WTC11 (cell line): ENCODE data around the gene TMEM127.

Experiments used
- ATF3 ChIP-seq: sonication (generic); formaldehyde crosslinking; conservative IDR thresholded peaks from 2 replicates; pipeline ENCODE4 v1.8.1; 2022; ENCODE audit warnings: mild to moderate bottlenecking, missing genetic modification reagents
- CTCF ChIP-seq: fragments of 200-600 bp; IDR thresholded peaks from 2 replicates; pipeline ENCODE4 v1.8.0; 2022; ENCODE audit warnings: antibody characterized with exemption
- ESRRA ChIP-seq: sonication (generic); formaldehyde crosslinking; IDR thresholded peaks from 2 replicates; pipeline ENCODE4 v1.8.1; 2022; ENCODE audit warnings: mild to moderate bottlenecking, missing genetic modification reagents, borderline replicate concordance
- IRF2 ChIP-seq: sonication (generic); formaldehyde crosslinking; IDR thresholded peaks from 2 replicates; pipeline ENCODE4 v1.8.0; 2022; ENCODE audit warnings: low read depth, missing genetic modification reagents, borderline replicate concordance
- NR3C1 ChIP-seq: sonication (generic); formaldehyde crosslinking; conservative IDR thresholded peaks from 2 replicates; pipeline ENCODE4 v1.8.1; 2023; ENCODE audit warnings: low read depth, mild to moderate bottlenecking, missing genetic modification reagents
- ZNF219 ChIP-seq: sonication (generic); formaldehyde crosslinking; IDR thresholded peaks from 2 replicates; pipeline ENCODE4 v1.8.0; 2023; ENCODE audit warnings: missing genetic modification reagents, mild to moderate bottlenecking, borderline replicate concordance
- ZNF532 ChIP-seq: fragments of 250-450 bp; sonication (Bioruptor Pico); IDR thresholded peaks from 2 replicates; pipeline ENCODE4 v1.9.0; 2021; ENCODE audit warnings: mild to moderate bottlenecking, borderline replicate concordance

- TF ChIP-seq IRF2 (CRISPR knock-in tag), result no peak
- no peak for TF ChIP-seq CTCF
- TF ChIP-seq ATF3 (CRISPR knock-in tag), result no peak
- TF ChIP-seq NR3C1, result no peak
- TF ChIP-seq ZNF219 (CRISPR knock-in tag), result no peak
- TF ChIP-seq ESRRA (CRISPR knock-in tag), result no peak
- TF ChIP-seq ZNF532 (CRISPR knock-in tag), result no peak
These were observed 11.1 kb upstream of the TMEM127 start for GRCh38 chr2:96276787-96277499.
